ENCODE results near the gene PDE8A. TPM values are rescaled to one million over a fixed set of nuclear protein-coding genes. Genes with fewer than 3 reads are reported as not detected.
A peak's percentile ranks its signal among the peaks of the same experiment; 100 is the strongest.

The PDE8A gene
- total and polyA plus RNA-seq, 2 of the 13 experiments (the other 11 are each of a cell fraction or from before 2014, with no cell fraction given) = 26.3 to 48.5 TPM

DNA sequence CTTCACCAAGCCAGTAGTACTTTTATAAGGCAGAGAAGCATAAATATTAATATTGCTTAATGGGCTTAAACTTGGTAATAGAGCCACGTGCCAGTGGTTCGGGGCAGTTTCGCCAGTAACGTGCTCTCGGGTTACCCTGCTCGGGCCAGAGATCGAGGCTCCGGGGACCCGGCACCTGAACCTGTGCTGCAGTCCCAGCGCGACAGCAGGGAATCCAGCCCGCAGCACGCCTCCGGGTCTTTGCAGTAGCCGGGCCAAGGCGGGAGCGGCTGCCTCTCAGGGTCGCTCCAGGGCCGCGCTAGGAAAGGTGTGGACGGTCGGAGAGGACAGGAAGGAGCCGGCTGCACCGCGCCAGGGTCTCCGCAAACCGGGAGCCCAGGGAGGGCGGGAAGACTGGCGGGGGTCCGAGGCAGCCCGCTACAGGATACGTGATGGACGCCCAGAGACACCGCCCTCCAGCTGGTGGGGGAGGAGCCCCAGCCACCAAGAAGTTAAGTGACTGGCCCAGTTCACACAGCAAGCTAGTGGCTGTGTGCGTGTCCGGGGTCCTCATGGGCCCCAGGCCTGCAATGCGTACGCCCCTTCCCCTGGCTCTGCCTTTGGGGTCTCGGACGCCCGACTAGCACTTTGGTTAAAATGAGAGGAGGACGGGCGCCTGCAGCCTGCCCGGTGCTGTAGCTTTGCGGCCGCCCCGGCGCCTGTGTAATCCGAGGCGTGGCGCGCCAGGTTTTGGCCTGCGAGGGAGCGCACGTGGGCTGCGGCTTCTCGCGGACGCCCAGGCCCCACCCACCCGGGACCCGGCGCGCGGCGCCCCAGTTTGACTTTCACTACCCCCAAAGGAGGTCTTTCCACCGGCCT lies 1.2 kb upstream of the PDE8A start (continued):
- TF ChIP-seq, protein P1, sequence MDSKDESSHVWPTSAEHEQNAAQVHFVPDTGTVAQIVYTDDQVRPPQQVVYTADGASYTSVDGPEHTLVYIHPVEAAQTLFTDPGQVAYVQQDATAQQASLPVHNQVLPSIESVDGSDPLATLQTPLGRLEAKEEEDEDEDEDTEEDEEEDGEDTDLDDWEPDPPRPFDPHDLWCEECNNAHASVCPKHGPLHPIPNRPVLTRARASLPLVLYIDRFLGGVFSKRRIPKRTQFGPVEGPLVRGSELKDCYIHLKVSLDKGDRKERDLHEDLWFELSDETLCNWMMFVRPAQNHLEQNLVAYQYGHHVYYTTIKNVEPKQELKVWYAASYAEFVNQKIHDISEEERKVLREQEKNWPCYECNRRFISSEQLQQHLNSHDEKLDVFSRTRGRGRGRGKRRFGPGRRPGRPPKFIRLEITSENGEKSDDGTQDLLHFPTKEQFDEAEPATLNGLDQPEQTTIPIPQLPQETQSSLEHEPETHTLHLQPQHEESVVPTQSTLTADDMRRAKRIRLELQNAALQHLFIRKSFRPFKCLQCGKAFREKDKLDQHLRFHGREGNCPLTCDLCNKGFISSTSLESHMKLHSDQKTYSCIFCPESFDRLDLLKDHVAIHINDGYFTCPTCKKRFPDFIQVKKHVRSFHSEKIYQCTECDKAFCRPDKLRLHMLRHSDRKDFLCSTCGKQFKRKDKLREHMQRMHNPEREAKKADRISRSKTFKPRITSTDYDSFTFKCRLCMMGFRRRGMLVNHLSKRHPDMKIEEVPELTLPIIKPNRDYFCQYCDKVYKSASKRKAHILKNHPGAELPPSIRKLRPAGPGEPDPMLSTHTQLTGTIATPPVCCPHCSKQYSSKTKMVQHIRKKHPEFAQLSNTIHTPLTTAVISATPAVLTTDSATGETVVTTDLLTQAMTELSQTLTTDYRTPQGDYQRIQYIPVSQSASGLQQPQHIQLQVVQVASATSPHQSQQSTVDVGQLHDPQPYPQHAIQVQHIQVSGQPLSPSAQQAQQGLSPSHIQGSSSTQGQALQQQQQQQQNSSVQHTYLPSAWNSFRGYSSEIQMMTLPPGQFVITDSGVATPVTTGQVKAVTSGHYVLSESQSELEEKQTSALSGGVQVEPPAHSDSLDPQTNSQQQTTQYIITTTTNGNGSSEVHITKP (CRISPR knock-in tag; IDR thresholded peaks at IDR 0.05; ENCODE audit: low read depth) = no peak; the same call in 1 of the 2 replicates
- TF ChIP-seq ATF7 (IDR thresholded peaks at IDR 0.05) (no peak), ATF7 (CRISPR knock-in tag; IDR thresholded peaks at IDR 0.05) (no peak), ZBTB1 (CRISPR knock-in tag; IDR thresholded peaks at IDR 0.05; ENCODE audit: borderline replicate concordance) (no peak), ZNF101 (CRISPR knock-in tag; IDR thresholded peaks at IDR 0.05; ENCODE audit: borderline replicate concordance, low read depth) (no peak), KMT2A (CRISPR knock-in tag; IDR thresholded peaks at IDR 0.05) (peak; percentile 91), ERF (CRISPR knock-in tag; IDR thresholded peaks at IDR 0.05) (peak; percentile 69; the same call in 1 of the 2 replicates), TRIM24 (CRISPR knock-in tag; IDR thresholded peaks at IDR 0.05) (no peak), ZFP62 (CRISPR knock-in tag; IDR thresholded peaks at IDR 0.05) (no peak), MYC (CRISPR knock-in tag; IDR thresholded peaks at IDR 0.05; ENCODE audit: borderline replicate concordance) (peak; percentile 70), NBN (conservative IDR thresholded peaks at IDR 0.05) (no peak)
- TF ChIP-seq, protein P2, sequence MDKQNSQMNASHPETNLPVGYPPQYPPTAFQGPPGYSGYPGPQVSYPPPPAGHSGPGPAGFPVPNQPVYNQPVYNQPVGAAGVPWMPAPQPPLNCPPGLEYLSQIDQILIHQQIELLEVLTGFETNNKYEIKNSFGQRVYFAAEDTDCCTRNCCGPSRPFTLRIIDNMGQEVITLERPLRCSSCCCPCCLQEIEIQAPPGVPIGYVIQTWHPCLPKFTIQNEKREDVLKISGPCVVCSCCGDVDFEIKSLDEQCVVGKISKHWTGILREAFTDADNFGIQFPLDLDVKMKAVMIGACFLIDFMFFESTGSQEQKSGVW (CRISPR knock-in tag; IDR thresholded peaks at IDR 0.05; ENCODE audit: borderline replicate concordance) = no peak
- TF ChIP-seq, protein P3, sequence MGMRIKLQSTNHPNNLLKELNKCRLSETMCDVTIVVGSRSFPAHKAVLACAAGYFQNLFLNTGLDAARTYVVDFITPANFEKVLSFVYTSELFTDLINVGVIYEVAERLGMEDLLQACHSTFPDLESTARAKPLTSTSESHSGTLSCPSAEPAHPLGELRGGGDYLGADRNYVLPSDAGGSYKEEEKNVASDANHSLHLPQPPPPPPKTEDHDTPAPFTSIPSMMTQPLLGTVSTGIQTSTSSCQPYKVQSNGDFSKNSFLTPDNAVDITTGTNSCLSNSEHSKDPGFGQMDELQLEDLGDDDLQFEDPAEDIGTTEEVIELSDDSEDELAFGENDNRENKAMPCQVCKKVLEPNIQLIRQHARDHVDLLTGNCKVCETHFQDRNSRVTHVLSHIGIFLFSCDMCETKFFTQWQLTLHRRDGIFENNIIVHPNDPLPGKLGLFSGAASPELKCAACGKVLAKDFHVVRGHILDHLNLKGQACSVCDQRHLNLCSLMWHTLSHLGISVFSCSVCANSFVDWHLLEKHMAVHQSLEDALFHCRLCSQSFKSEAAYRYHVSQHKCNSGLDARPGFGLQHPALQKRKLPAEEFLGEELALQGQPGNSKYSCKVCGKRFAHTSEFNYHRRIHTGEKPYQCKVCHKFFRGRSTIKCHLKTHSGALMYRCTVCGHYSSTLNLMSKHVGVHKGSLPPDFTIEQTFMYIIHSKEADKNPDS (CRISPR knock-in tag; IDR thresholded peaks at IDR 0.05) = 0 out of 2 replicates have a peak, but pooled peaks have one; percentile 12
- TF ChIP-seq, protein P4, sequence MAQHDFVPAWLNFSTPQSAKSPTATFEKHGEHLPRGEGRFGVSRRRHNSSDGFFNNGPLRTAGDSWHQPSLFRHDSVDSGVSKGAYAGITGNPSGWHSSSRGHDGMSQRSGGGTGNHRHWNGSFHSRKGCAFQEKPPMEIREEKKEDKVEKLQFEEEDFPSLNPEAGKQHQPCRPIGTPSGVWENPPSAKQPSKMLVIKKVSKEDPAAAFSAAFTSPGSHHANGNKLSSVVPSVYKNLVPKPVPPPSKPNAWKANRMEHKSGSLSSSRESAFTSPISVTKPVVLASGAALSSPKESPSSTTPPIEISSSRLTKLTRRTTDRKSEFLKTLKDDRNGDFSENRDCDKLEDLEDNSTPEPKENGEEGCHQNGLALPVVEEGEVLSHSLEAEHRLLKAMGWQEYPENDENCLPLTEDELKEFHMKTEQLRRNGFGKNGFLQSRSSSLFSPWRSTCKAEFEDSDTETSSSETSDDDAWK (CRISPR knock-in tag; IDR thresholded peaks at IDR 0.05) = no peak
- TF ChIP-seq, protein P5, sequence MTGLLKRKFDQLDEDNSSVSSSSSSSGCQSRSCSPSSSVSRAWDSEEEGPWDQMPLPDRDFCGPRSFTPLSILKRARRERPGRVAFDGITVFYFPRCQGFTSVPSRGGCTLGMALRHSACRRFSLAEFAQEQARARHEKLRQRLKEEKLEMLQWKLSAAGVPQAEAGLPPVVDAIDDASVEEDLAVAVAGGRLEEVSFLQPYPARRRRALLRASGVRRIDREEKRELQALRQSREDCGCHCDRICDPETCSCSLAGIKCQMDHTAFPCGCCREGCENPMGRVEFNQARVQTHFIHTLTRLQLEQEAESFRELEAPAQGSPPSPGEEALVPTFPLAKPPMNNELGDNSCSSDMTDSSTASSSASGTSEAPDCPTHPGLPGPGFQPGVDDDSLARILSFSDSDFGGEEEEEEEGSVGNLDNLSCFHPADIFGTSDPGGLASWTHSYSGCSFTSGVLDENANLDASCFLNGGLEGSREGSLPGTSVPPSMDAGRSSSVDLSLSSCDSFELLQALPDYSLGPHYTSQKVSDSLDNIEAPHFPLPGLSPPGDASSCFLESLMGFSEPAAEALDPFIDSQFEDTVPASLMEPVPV (CRISPR knock-in tag; IDR thresholded peaks at IDR 0.05) = 0 out of 2 replicates have a peak, but pooled peaks have one; percentile 17
